ENCODE data around the gene STK32B. TPM values are rescaled to one million over a fixed set of nuclear protein-coding genes. Genes with fewer than 3 reads are reported as not detected.

The STK32B gene
- total and polyA plus RNA-seq, 10 donors = 0.03 to 0.87 (median 0.36) TPM

DNA sequence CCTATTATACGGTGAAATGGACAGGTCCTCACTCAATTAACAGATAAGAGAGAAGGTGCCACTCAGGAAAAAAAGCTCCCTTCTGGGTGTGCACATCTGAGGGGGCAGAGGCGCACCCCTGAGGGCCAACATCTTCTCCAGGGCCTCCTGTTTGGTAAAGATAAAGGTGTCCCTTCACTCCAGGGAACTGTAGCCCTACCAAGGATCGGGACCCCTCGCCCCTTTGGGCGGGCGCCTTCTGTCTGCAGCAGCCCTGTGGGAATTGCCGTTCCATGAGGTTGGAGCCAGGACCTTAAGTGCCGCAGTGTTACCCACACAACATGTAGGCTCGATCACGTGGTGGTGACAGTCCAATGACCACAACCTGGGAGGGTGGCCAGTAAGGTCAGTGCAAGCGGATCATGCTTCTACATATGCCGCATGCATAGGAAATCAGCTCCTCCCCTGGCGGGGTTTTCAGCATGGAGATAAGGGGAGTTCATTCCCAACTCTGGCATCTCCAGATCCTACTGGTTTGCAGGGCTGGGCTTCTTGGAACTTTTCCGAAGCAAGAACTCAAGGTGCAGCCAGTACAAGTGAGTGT lies 403.8 kb downstream of the STK32B start:
- intact Hi-C loops (cut with DNase I; ENCODE audit: low total_unique reads) = no loop called here
- TF ChIP-seq POLR2A (IDR thresholded peaks at IDR 0.05) (no peak), POLR2AphosphoS5 (IDR thresholded peaks at IDR 0.05) (no peak)
- TF ChIP-seq, protein P1, sequence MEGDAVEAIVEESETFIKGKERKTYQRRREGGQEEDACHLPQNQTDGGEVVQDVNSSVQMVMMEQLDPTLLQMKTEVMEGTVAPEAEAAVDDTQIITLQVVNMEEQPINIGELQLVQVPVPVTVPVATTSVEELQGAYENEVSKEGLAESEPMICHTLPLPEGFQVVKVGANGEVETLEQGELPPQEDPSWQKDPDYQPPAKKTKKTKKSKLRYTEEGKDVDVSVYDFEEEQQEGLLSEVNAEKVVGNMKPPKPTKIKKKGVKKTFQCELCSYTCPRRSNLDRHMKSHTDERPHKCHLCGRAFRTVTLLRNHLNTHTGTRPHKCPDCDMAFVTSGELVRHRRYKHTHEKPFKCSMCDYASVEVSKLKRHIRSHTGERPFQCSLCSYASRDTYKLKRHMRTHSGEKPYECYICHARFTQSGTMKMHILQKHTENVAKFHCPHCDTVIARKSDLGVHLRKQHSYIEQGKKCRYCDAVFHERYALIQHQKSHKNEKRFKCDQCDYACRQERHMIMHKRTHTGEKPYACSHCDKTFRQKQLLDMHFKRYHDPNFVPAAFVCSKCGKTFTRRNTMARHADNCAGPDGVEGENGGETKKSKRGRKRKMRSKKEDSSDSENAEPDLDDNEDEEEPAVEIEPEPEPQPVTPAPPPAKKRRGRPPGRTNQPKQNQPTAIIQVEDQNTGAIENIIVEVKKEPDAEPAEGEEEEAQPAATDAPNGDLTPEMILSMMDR (IDR thresholded peaks at IDR 0.05 in 8 of 11, conservative IDR thresholded peaks at IDR 0.05 in 3 of 11) = no peak
- Histone ChIP-seq H3K4me1 (no peaks in the 10 kb centered on the region), H3K27me3 (replicated peaks in 1 of 7) (no peaks in the 10 kb centered on the region), H3K36me3 (no peaks in the 10 kb centered on the region), H3K9me3 (no peaks in the 10 kb centered on the region), H3K27ac (no peak overlapping the region), H3K4me3 (no peak overlapping the region)
- peak; percentile 43 for DNase-seq
- 87 to 95% (median 91%) methylated on average over 8 to 14 of the region's 14 CpGs for WGBS, 5 donors

- 89 to 94% (median 93%) methylated on average over 16 to 17 of the region's 17 CpGs for WGBS, 5 donors
- TF ChIP-seq, protein P1 (IDR thresholded peaks at IDR 0.05 in 8 of 11, conservative IDR thresholded peaks at IDR 0.05 in 3 of 11) = no peak
- TF ChIP-seq POLR2AphosphoS5 (IDR thresholded peaks at IDR 0.05) (no peak), POLR2A (IDR thresholded peaks at IDR 0.05) (no peak)
- DNase-seq = no peak
- H3K9me3 ChIP-seq = no peaks in the 10 kb centered on the region
- no peaks in the 10 kb centered on the region for H3K27me3 ChIP-seq (replicated peaks in 1 of 7)
- H3K4me1 ChIP-seq = no peaks in the 10 kb centered on the region
- H3K27ac ChIP-seq = no peak overlapping the region
- intact Hi-C loops (cut with DNase I; ENCODE audit: low total_unique reads) = no loop called here
- no peak overlapping the region for H3K4me3 ChIP-seq
- H3K36me3 ChIP-seq = no peaks in the 10 kb centered on the region
Observed at GRCh38 chr4:5456296-5456845, 405.1 kb downstream of the STK32B start.

DNA sequence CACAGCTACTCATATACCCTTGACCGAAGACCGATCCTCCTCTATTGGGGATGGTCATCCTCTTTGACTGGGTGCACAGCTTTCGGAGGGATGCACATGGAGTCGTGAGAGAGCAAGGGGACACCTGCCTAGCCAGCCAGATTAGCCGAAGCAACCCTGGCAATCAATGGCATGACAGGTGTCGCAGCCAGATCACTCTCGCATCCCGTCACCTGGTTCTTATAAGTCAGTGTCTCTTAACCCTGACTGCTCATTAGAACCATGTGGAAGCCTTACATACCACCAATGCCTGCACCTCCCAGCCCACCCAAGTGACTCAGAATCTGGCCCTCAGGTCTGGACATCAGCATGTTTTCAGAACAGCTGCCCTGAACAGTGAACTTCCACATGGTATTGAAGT lies 407.4 kb downstream of the STK32B start:
- Histone ChIP-seq H3K9me3 (no peaks in the 10 kb centered on the region), H3K4me1 (no peaks in the 10 kb centered on the region), H3K27me3 (replicated peaks in 1 of 7) (no peaks in the 10 kb centered on the region), H3K36me3 (no peaks in the 10 kb centered on the region), H3K27ac (no peak overlapping the region), H3K4me3 (no peak overlapping the region)
- intact Hi-C loops (cut with DNase I; ENCODE audit: low total_unique reads) = no loop called here
- DNase-seq = no peak
- 91 to 98% (median 97%) methylated on average over 8 of the region's 8 CpGs for WGBS, 5 donors
- TF ChIP-seq, protein P1 (IDR thresholded peaks at IDR 0.05 in 8 of 11, conservative IDR thresholded peaks at IDR 0.05 in 3 of 11) = no peak
- TF ChIP-seq POLR2AphosphoS5 (IDR thresholded peaks at IDR 0.05) = no peak
- no peak for TF ChIP-seq POLR2A (IDR thresholded peaks at IDR 0.05)

- no peak overlapping the region for H3K4me3 ChIP-seq
- H3K9me3 ChIP-seq = no peaks in the 10 kb centered on the region
- no peak for TF ChIP-seq POLR2AphosphoS5 (IDR thresholded peaks at IDR 0.05)
- TF ChIP-seq, protein P1 (IDR thresholded peaks at IDR 0.05 in 8 of 11, conservative IDR thresholded peaks at IDR 0.05 in 3 of 11) = no peak
- TF ChIP-seq POLR2A (IDR thresholded peaks at IDR 0.05) = no peak
- H3K36me3 ChIP-seq = no peaks in the 10 kb centered on the region
- 70 to 89% (median 80%) methylated on average over 3 of the region's 3 CpGs for WGBS, 5 donors
- H3K27me3 ChIP-seq (replicated peaks in 1 of 7) = no peaks in the 10 kb centered on the region
- H3K4me1 ChIP-seq = no peaks in the 10 kb centered on the region
- no peak for DNase-seq
- intact Hi-C loops (cut with DNase I; ENCODE audit: low total_unique reads) = no loop called here
- H3K27ac ChIP-seq = no peak overlapping the region
Observed at GRCh38 chr4:5459236-5459635, 408.0 kb downstream of the STK32B start.

Data from spleen (tissue), 11 donors.